GM12872 (cell line): ENCODE results near the gene DNAI2.

Experiments
- TF ChIP-seq, protein P1 (sequence below): IDR thresholded peaks from 3 replicates; pipeline ENCODE4 v1.5.1; 2011; ENCODE audit warnings: low read depth, mild to moderate bottlenecking, low read length, moderate library complexity; ENCODE audit not compliant: insufficient read depth

DNAI2 gene

DNA sequence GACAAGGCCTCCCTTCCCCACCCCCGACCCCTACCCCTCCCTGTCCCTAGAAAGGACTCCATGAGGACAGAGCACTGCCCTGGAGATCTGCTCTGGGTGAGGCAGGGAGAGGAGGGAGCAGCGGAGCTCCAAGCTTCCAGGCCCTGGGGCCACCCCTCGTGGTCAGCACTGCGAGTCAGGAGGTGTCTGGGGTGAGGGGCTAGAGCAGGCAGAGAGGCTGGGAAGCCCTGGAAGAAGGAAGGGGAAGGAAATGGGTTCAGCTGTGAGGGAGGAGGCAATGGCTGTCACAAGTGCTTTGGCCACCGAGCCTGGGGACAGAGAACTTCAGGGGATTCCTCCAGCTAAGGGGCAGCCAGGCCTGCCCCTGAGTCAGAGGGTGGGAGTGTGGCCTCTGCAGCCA lies 28.2 kb upstream of the DNAI2 start:
- TF ChIP-seq, protein P1, sequence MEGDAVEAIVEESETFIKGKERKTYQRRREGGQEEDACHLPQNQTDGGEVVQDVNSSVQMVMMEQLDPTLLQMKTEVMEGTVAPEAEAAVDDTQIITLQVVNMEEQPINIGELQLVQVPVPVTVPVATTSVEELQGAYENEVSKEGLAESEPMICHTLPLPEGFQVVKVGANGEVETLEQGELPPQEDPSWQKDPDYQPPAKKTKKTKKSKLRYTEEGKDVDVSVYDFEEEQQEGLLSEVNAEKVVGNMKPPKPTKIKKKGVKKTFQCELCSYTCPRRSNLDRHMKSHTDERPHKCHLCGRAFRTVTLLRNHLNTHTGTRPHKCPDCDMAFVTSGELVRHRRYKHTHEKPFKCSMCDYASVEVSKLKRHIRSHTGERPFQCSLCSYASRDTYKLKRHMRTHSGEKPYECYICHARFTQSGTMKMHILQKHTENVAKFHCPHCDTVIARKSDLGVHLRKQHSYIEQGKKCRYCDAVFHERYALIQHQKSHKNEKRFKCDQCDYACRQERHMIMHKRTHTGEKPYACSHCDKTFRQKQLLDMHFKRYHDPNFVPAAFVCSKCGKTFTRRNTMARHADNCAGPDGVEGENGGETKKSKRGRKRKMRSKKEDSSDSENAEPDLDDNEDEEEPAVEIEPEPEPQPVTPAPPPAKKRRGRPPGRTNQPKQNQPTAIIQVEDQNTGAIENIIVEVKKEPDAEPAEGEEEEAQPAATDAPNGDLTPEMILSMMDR, result no peak

DNA sequence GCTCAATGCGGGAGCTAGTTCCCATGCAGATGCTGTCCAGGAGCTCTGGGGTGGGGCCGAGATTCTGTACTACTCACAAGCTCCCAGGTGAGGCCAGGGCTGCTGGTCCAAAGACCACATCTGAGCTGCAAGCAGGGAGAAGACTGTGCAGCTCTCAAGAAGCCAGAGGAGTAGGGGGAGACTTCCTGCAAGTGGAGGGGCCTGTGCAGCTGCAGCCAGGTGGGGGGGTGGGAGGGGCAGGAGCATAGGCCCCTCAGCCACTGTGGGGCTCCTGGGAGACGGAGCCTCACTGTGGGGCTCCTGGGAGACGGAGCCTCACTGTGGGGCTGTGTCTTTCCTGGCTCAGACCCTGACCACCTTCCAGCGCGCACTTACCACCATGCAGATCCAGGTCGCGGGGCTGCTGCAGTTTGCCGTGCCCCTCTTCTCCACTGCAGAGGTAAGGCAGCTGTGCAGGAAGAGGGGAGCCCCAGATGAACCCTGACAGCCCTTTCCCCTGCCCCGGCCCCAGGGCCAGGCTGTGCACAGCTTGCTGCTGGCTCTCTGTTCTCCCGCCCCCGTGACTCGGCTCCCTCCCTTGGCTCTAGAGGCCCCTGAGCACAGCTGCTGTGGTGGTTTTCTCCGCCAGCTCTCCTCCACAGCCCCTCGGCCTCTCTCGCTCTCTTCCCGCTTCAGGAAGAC lies 24.3 kb upstream of the DNAI2 start:
- TF ChIP-seq, protein P1, result no peak

DNA sequence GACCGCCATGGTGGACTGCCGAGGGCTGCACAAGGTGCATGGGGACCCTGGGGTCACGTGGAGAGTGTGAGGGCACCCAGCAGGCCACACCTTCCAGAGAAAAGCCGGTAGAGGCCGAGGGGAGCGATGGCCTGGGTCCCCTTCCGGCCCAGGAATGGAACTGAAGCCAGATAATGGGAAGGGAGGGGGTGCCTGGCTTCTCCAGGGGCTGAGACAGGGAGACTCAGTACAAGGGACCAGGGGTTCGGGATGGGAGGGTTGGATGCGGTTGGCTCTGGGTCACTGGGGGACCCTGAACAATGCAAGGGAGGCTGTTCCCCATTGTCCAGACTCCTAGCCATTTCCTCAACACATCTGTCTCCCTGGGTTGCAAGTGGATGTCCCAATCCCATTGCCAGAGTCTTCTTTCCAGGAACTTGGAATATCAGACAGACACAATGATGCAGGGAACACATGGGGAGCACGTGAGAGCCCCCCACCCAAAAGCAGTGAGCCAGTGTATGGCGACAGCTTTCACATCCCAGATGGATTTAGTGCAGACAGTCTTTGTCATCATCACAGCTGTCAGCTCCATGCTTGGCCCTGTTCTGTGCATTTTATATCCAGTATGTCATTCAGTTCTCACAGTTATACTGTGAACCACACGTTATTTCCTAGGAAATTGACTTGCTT lies 23.6 kb upstream of the DNAI2 start:
- TF ChIP-seq, protein P1, result no peak

DNA sequence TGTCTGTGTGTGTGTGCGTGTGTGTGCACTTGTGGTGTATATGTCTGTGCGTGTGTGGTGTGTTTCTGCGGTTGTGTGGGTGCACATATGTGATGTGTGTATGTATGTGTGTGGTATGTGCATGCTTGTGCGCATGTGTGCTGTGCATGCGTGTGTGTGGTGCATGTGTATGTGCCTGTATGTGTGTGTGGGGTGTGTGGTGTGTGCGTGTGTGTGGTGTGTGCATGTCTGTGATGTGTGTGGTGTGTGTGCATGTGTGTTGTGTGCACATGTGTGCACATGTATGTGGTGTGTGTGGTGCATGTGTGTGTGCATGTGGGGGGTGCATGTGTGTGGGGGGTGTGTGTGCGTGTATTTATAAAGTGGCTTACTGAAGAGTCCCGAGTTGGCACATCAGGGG lies 23.0 kb upstream of the DNAI2 start:
- TF ChIP-seq, protein P1, result no peak

DNA sequence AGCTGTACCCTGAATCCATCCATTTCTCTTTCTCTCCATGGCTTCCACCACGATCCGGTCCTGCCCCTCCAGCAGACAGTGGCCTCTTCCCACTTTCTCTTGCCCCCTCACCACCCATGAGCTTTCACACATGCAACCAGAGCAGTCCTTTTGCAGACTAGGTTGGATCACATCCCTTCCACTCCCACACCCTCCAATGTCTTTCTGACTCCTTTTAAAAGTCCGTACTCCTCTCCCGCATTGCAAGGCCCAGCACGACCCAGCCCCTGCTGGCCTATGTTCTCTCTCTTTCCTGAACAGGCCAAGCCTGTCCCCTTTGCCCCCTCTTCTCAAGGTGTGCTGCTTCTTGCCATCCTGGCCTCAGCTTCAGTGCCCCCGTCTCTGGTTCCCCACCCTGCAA lies 22.5 kb upstream of the DNAI2 start:
- TF ChIP-seq, protein P1, result no peak

DNA sequence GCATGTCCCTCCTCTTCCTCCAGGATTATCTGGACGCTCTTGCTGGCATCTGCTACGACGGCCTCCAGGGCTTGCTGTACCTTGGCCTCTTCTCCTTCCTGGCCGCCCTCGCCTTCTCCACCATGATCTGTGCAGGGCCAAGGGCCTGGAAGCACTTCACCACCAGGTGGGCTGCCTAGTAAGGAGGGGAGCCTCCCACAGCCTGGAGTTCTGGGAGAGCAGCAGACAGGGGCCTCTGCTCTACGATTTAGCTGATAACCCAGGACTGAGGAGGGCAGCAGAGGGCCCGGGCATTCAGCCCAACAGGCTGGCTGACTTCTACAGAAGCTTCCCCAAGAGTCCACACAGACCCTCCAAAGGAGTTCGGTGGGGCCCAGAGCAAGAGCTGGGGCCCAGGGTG lies 21.8 kb upstream of the DNAI2 start:
- TF ChIP-seq, protein P1, result no peak

DNA sequence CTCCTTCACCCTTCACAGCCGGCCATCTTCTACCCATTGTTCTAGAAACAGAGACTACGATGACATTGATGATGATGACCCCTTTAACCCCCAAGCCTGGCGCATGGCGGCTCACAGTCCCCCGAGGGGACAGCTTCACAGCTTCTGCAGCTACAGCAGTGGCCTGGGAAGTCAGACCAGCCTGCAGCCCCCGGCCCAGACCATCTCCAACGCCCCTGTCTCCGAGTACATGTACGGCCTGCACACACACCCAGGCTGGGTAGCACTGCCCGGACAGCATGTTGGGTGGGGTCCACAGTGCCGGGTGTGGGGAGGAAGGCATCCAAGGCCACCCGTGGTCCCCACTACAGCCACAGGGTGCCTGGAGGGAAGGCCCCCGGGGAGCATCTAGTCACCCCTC lies 21.0 kb upstream of the DNAI2 start:
- TF ChIP-seq, protein P1, result no peak
